GM12878 (cell line): ENCODE results near the gene THRA. TPM values are rescaled to one million over a fixed set of nuclear protein-coding genes. Genes with fewer than 3 reads are reported as not detected.

Experiments
- ATAC-seq: fragments of 200-7000 bp; cut with Tn5 transposase; 3 replicates; pipeline ENCODE4 v1.9.1; 2020; ENCODE audit warnings: mild to moderate bottlenecking, moderate library complexity
- BruUV-seq: library from RNA; stranded (reverse); fragments of 400-500 nt; replicated peaks from 2 replicates; lab custom pipeline; 2021; lab: Mats Ljungman, UMichigan
- CTCF ChIA-PET: fragments of 300-600 bp; sonication (Branson Sonifier 250); formaldehyde crosslinking; extraction: SDS; loops from one replicate; lab custom pipeline; 2021; ENCODE audit warnings: inconsistent platforms; lab: Yijun Ruan, JAX
- POLR2A ChIA-PET: fragments of 350-600 bp; formaldehyde crosslinking; extraction: SDS; loops from one replicate; lab custom pipeline; 2021; ENCODE audit warnings: inconsistent platforms; lab: Charles Lee
- RAD21 ChIA-PET: fragments of 300-600 bp; sonication (Branson Sonifier 250); formaldehyde crosslinking; loops from one replicate; lab custom pipeline; 2023; ENCODE audit warnings: antibody characterized with exemption; ENCODE audit not compliant: unreplicated experiment; lab: Charles Lee
- SMC1A ChIA-PET: fragments of 300-600 bp; sonication (Branson Sonifier 250); formaldehyde crosslinking; loops from one replicate; lab custom pipeline; 2023; ENCODE audit not compliant: unreplicated experiment, uncharacterized antibody; lab: Charles Lee
- DNase-seq: peaks from one replicate; pipeline ENCODE4 v3.0.0-alpha.2; 2011; ENCODE audit warnings: low read depth, low spot score
- FAIRE-seq: peaks from 3 replicates; lab custom pipeline; 2011; peaks lifted over from hg19 to GRCh38; lab: Jason Lieb, UNC
- H2AFZ ChIP-seq: 2 replicates; pipeline ENCODE4 v1.6.0; 2011; ENCODE audit warnings: low read depth, low read length, control low read depth; ENCODE audit not compliant: control insufficient read depth
- H3K27ac ChIP-seq: 2 replicates; pipeline ENCODE4 v1.5.1; 2011; ENCODE audit warnings: control low read depth; ENCODE audit not compliant: control insufficient read depth, insufficient read depth
- H3K27me3 ChIP-seq, 2 experiments: replicated peaks in 1 of 2; 2 replicates each; pipeline versions ENCODE4 v1.6.0 to v1.6.1; 2011; ENCODE audit warnings: low read length in 1 of 2; ENCODE audit not compliant: control insufficient read depth in 2 of 2, insufficient read depth in 2 of 2
- H3K36me3 ChIP-seq, 2 experiments: 2 replicates each; pipeline ENCODE4 v1.5.1; 2011; ENCODE audit warnings: low read length in 1 of 2; ENCODE audit not compliant: control insufficient read depth in 2 of 2, insufficient read depth in 2 of 2
- H3K4me1 ChIP-seq: 2 replicates; pipeline ENCODE4 v1.6.1; 2011; ENCODE audit warnings: mild to moderate bottlenecking, low read length, moderate library complexity, mixed read lengths; ENCODE audit not compliant: control insufficient read depth, insufficient read depth
- H3K4me2 ChIP-seq: 2 replicates; pipeline ENCODE4 v1.6.0; 2011; ENCODE audit warnings: control low read depth; ENCODE audit not compliant: control insufficient read depth, insufficient read depth
- H3K4me3 ChIP-seq: fragments of 200-600 bp; sonication (generic); 2 replicates; pipeline ENCODE4 v1.5.1; 2016
- H3K79me2 ChIP-seq: 2 replicates; pipeline ENCODE4 v1.6.0; 2011; ENCODE audit warnings: low read length; ENCODE audit not compliant: control insufficient read depth, insufficient read depth
- H3K9ac ChIP-seq: 2 replicates; pipeline ENCODE4 v1.8.0; 2011; ENCODE audit warnings: low read length, control low read depth, mixed read lengths; ENCODE audit not compliant: control insufficient read depth, insufficient read depth
- H3K9me3 ChIP-seq: replicated peaks from 3 replicates; pipeline ENCODE4 v1.5.1; 2011; ENCODE audit warnings: mild to moderate bottlenecking, low read length; ENCODE audit not compliant: control insufficient read depth, insufficient read depth
- H4K20me1 ChIP-seq: 2 replicates; pipeline ENCODE4 v1.6.0; 2011; ENCODE audit not compliant: control insufficient read depth, insufficient read depth
- BACH1 ChIP-seq: fragments of 450-650 bp; IDR thresholded peaks from 2 replicates; pipeline ENCODE4 v1.6.1; 2017; ENCODE audit warnings: mild to moderate bottlenecking, borderline replicate concordance
- BHLHE40 ChIP-seq, 2 experiments: fragments of 450-650 bp in 1 of 2; IDR thresholded peaks; 2 replicates each; pipeline ENCODE4 v1.6.1; 2011 to 2017; ENCODE audit warnings: low read depth in 2 of 2, borderline replicate concordance in 1 of 2, improper control_type of control experiment in 1 of 2, low read length in 1 of 2, mild to moderate bottlenecking in 1 of 2
- CEBPZ ChIP-seq: fragments of 150-350 bp; IDR thresholded peaks from 2 replicates; pipeline ENCODE4 v1.6.1; 2016; ENCODE audit warnings: low read depth, low read length
- DPF2 ChIP-seq: fragments of 450-650 bp; IDR thresholded peaks from 2 replicates; pipeline ENCODE4 v1.6.1; 2017; ENCODE audit warnings: mild to moderate bottlenecking
- ESRRA ChIP-seq: IDR thresholded peaks from 2 replicates; pipeline ENCODE4 v1.6.1; 2012; ENCODE audit warnings: mild to moderate bottlenecking, low read length, improper control_type of control experiment
- EZH2 ChIP-seq: IDR thresholded peaks from 2 replicates; pipeline ENCODE4 v1.6.1; 2012; ENCODE audit warnings: low read depth, mild to moderate bottlenecking, control low read depth, inconsistent platforms, low read length, borderline replicate concordance; ENCODE audit not compliant: control insufficient read depth
- FOXK2 ChIP-seq: fragments of 450-650 bp; IDR thresholded peaks from 2 replicates; pipeline ENCODE4 v1.6.1; 2017; ENCODE audit warnings: mild to moderate bottlenecking, moderate library complexity
- FOXM1 ChIP-seq: IDR thresholded peaks from 2 replicates; pipeline ENCODE4 v1.6.1; 2012; ENCODE audit warnings: low read depth, mild to moderate bottlenecking, inconsistent platforms, low read length, moderate library complexity
- HDAC6 ChIP-seq: fragments of 200-600 bp; sonication (generic); IDR thresholded peaks from one replicate; pipeline ENCODE4 v1.8.0; 2017; ENCODE audit warnings: antibody characterized with exemption; ENCODE audit not compliant: unreplicated experiment
- KDM1A ChIP-seq: fragments of 200-600 bp; sonication (generic); IDR thresholded peaks from 2 replicates; pipeline ENCODE4 v1.6.1; 2016; ENCODE audit warnings: borderline replicate concordance
- MEF2B ChIP-seq: fragments of 450-650 bp; IDR thresholded peaks from 2 replicates; pipeline ENCODE4 v1.6.1; 2018; ENCODE audit warnings: mild to moderate bottlenecking, moderate library complexity; ENCODE audit not compliant: partially characterized antibody, poor library complexity, severe bottlenecking
- RUNX3 ChIP-seq: IDR thresholded peaks from 2 replicates; pipeline ENCODE4 v1.6.1; 2012; ENCODE audit warnings: low read length, inconsistent platforms
- SREBF2 ChIP-seq: IDR thresholded peaks from 2 replicates; pipeline ENCODE4 v1.6.1; 2012; ENCODE audit warnings: mild to moderate bottlenecking, low read length
- SUPT20H ChIP-seq: IDR thresholded peaks from 2 replicates; pipeline ENCODE4 v1.6.1; 2011; ENCODE audit warnings: low read depth, mild to moderate bottlenecking, low read length, moderate library complexity, borderline replicate concordance; ENCODE audit not compliant: control insufficient read depth
- TCF12 ChIP-seq: IDR thresholded peaks from 2 replicates; pipeline ENCODE4 v1.6.1; 2011; ENCODE audit warnings: low read depth, mild to moderate bottlenecking, low read length
- ZBTB40 ChIP-seq: fragments of 450-650 bp; IDR thresholded peaks from 2 replicates; pipeline ENCODE4 v1.6.1; 2016; ENCODE audit warnings: mild to moderate bottlenecking, moderate library complexity, borderline replicate concordance
- WGBS: methylation state at CpG from one replicate; pipeline ENCODE4 v1.1.6; 2016; ENCODE audit warnings: low lambda C conversion rate; ENCODE audit not compliant: insufficient replicate concordance, insufficient coverage; ENCODE audit errors: missing lambda C conversion rate; 5-methylcytosine and 5-hydroxymethylcytosine counted together
- in situ Hi-C: fragments of 300-500 bp; cut with MboI; formaldehyde crosslinking; loops from 9 replicates; pipeline ENCODE4 v1.14.3; 2018; ENCODE audit warnings: mixed read lengths
- intact Hi-C: fragments of 100-400 bp; cut with micrococcal nuclease; formaldehyde crosslinking; loops from one replicate; pipeline ENCODE4 v1.14.2; 2022; ENCODE audit not compliant: unreplicated experiment
- polyA plus RNA-seq, 11 experiments: library from polyadenylated mRNA; depleted of rRNA in 4 of 11; unstranded in 6 of 11; stranded (reverse) in 5 of 11; fragments of >200 nt; fragmentation: Nextera tagmentation in 4 of 11; fragmentation: Illumina TruSeq in 1 of 11; extraction: Ambion mirVana in 4 of 11; extraction: Trizol in 1 of 11; gene quantifications; 1 replicate in 1 of 11; 2 replicates in 10 of 11; pipeline versions ENCODE4 v1.2.1 to v1.2.3, GENCODE V29; 2011 to 2016; ENCODE audit warnings: inconsistent platforms in 2 of 11, missing spikeins in 2 of 11, low read depth in 1 of 11
- total RNA-seq, 4 experiments: library from RNA; depleted of rRNA in 3 of 4; stranded (reverse); fragments of >200 nt in 3 of 4; fragmentation: Illumina TruSeq in 1 of 4; extraction: Trizol in 1 of 4; gene quantifications; 2 replicates each; pipeline versions ENCODE4 v1.2.1 to v1.2.3, GENCODE V29; 2013 to 2021

The THRA gene
- total and polyA plus RNA-seq, 10 of the 15 experiments (the other 5 are each of a cell fraction or from before 2014, with no cell fraction given) = 0.03 to 2.0 (median 0.64) TPM

GRCh38 chr17:40095351-40095943 is 32.7 kb downstream of the THRA start:
- no peak overlapping the region for H3K4me3 ChIP-seq
- H3K27ac ChIP-seq = peak overlapping the region; percentile 22
- intact Hi-C loops (no loop called here), in situ Hi-C loops (no loop called here)
- no peaks in the 10 kb centered on the region for H4K20me1 ChIP-seq
- POLR2A ChIA-PET = interaction anchor here (0.5 to 0.6 kb wide), 2 partner anchors 10 to 193 kb away, joined by 3 to 5 read pairs; no protein-coding TSS in a partner anchor
- H2AFZ ChIP-seq = no peak overlapping the region
- FAIRE-seq = no peak
- no TSS peak for BruUV-seq
- H3K4me2 ChIP-seq = peak overlapping the region; percentile 90
- H3K36me3 ChIP-seq = peaks cover 0 to 6% of the 10 kb centered on the region in 2 experiments; a peak in 3 of 4 replicates
- no peak for ATAC-seq
- CTCF ChIA-PET = interaction anchor here (0.8 to 10.6 kb wide), 5 partner anchors 9 to 180 kb away, joined by 3 to 176 read pairs (median 9); no protein-coding TSS in a partner anchor
- no peaks in the 10 kb centered on the region for H3K27me3 ChIP-seq
- peaks cover 11% of the 10 kb centered on the region for H3K79me2 ChIP-seq
- peaks cover 40% of the 10 kb centered on the region for H3K4me1 ChIP-seq
- WGBS = 40% methylated on average over 17 of the region's 17 CpGs
- no peak for DNase-seq
- no peaks in the 10 kb centered on the region for H3K9me3 ChIP-seq
- SMC1A ChIA-PET = interaction anchor here (10.4 kb wide), 1 partner anchor 17 kb away, joined by 132 read pairs; no protein-coding TSS in a partner anchor
- H3K9ac ChIP-seq = no peak overlapping the region; the same call in 1 of the 2 replicates
- RAD21 ChIA-PET = interaction anchor here (1.3 to 7.7 kb wide), 2 partner anchors 16 to 73 kb away, joined by 3 to 155 read pairs; no protein-coding TSS in a partner anchor
- no peak for TF ChIP-seq RUNX3
- TF ChIP-seq CEBPZ = no peak
- TF ChIP-seq HDAC6 = no peak
- no peak for TF ChIP-seq DPF2
- no peak for TF ChIP-seq MEF2B
- TF ChIP-seq FOXM1 = no peak
- TF ChIP-seq FOXK2 = no peak
- TF ChIP-seq EZH2 = no peak
- no peak for TF ChIP-seq TCF12
- no peak for TF ChIP-seq SREBF2
- no peak for TF ChIP-seq SUPT20H
- no peak for TF ChIP-seq BHLHE40 (IDR thresholded peaks at IDR 0.05; ENCODE audit: borderline replicate concordance in 1 of 2, low read depth in 2 of 2, low read length in 1 of 2)
- no peak for TF ChIP-seq ESRRA
- TF ChIP-seq BACH1 = no peak
- TF ChIP-seq ZBTB40 = no peak
- TF ChIP-seq KDM1A = no peak
